Activated gamma-delta T cell (primary cell): ENCODE measurements around the gene ZNF410.

ENCODE experiments used
- DNase-seq: peaks from one replicate; lab custom pipeline; 2025; lab: John Stamatoyannopoulos, UW

Gene ZNF410

DNA sequence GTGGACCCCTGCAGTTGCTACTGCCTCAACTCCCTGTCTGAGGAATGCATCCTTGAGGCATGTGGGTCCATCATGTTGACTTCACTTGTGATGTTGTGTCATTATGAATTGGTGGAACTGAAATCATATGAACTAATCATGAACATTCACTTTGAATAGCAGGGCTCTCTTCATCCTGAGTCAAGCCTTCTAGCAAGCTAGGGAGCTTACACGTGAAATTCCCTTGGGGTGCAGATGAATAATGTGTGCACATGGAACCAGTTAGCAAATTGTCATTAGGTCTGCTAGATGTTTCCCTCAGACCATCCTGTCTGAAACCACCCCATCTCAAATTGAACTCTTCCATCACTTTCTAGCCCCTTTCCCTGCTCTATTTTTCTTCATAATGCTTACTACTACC lies 67.1 kb downstream of the ZNF410 start:
- DNase-seq, result no peak

- no peak for DNase-seq
Observed at GRCh38 chr14:73955674-73956073, 69.0 kb downstream of the ZNF410 start.

DNA sequence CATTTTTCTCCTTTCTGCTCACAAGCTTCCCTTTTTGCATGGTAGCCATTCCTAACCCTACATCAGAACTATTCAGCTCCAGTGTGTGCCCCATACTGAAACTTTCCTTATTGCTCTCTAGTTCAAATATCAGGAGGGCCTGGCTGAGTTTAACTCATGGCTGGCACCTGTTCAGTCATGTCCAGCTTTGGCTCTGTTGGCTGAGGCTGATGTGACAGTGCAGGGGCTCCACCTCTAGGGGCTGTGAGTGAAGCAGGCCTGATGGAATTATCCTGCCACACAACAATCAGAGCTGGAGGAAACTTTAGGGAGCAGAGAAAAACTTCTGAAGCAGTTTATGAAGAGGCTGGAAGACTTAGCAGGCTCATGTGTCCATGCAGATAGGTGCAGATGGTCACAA lies 71.9 kb downstream of the ZNF410 start:
- no peak for DNase-seq

DNA sequence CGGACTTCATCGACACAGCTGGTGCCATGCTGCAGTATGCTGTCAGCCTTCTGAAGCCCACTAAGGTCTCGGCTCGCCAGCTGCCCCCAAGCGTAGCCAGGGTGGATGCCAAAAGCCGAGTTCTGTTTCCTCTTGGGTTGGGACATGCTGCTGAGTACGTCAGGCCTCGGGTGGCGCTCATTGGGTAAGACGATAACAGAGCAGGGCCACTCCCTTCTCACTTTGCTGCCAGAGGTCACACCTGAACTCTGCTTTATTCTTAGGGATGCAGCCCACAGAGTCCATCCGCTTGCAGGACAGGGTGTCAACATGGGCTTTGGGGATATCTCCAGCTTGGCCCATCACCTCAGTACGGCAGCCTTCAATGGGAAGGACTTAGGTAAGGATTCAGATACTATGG lies 74.5 kb downstream of the ZNF410 start:
- DNase-seq, result no peak

DNA sequence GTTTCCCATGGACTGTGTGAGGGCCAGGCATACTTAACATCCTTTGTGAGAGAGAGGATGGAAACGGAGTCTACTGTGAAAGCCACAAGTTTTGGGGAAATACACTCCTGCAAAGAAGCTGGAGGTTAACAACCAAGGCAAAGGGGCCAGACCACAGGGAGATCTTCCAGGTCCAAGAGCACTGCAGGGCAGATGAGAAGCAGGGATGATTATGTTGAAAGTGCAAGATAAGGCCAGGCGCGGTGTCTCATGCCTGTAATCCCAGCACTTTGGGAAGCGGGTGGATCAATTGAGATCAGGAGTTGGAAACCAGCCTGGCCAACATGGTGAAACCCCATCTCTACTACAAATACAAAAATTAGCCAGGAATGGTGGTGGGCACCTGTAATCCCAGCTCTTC lies 78.6 kb downstream of the ZNF410 start:
- no peak for DNase-seq

- no peak for DNase-seq
Observed at GRCh38 chr14:73968885-73969284, 82.2 kb downstream of the ZNF410 start.

- no peak for DNase-seq
Observed at GRCh38 chr14:73973497-73973896, 86.8 kb downstream of the ZNF410 start.

- DNase-seq, result no peak
Observed at GRCh38 chr14:73976125-73976524, 89.5 kb downstream of the ZNF410 start.

- DNase-seq, result no peak
Observed at GRCh38 chr14:73977896-73978295, 91.2 kb downstream of the ZNF410 start.
